SK-N-SH (cell line): ENCODE data around the gene DDIAS.

Experiments used
- GABPA ChIP-seq: IDR thresholded peaks from 2 replicates; pipeline ENCODE4 v1.4.0; 2012; ENCODE audit warnings: low read depth, mild to moderate bottlenecking
- RFX5 ChIP-seq: IDR thresholded peaks from 2 replicates; pipeline ENCODE4 v1.6.1; 2012; ENCODE audit warnings: mild to moderate bottlenecking, improper control_type of control experiment, low read length
- RXRA ChIP-seq: IDR thresholded peaks from 2 replicates; pipeline ENCODE4 v1.4.0; 2012; ENCODE audit warnings: low read depth, mild to moderate bottlenecking, borderline replicate concordance
- SIN3A ChIP-seq: IDR thresholded peaks from 2 replicates; pipeline ENCODE4 v1.6.1; 2012; ENCODE audit warnings: low read depth, mild to moderate bottlenecking, low read length, moderate library complexity, borderline replicate concordance
- TF ChIP-seq, protein P1 (sequence below): fragments of 200-600 bp; sonication (generic); IDR thresholded peaks from 2 replicates; pipeline ENCODE4 v1.6.1; 2017; ENCODE audit warnings: antibody characterized with exemption, mild to moderate bottlenecking, moderate library complexity
- TF ChIP-seq, protein P2 (sequence below): fragments of 150-350 bp; IDR thresholded peaks from 2 replicates; pipeline ENCODE4 v1.6.1; 2017; ENCODE audit warnings: antibody characterized with exemption, low read length, low read depth, borderline replicate concordance

DNA sequence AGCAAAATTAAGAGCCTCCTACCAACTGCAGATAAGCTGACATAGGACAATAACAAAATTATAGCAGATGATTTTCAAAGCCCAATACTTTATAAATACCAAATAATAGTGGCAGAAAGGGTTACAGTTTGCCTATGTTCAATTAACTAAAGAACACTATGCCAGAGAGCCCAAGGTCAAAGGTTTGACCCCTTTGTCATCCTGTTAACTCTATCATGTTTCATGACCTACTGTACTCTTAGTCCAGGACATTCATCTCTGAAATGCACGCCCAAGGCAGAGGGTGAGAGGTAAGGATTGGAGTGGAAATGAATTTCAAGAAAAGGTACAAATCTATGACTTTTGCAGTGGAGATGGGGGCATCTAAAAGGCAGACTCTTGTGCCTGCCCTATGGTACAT is 70.6 kb downstream of the DDIAS start:
- TF ChIP-seq, protein P1, sequence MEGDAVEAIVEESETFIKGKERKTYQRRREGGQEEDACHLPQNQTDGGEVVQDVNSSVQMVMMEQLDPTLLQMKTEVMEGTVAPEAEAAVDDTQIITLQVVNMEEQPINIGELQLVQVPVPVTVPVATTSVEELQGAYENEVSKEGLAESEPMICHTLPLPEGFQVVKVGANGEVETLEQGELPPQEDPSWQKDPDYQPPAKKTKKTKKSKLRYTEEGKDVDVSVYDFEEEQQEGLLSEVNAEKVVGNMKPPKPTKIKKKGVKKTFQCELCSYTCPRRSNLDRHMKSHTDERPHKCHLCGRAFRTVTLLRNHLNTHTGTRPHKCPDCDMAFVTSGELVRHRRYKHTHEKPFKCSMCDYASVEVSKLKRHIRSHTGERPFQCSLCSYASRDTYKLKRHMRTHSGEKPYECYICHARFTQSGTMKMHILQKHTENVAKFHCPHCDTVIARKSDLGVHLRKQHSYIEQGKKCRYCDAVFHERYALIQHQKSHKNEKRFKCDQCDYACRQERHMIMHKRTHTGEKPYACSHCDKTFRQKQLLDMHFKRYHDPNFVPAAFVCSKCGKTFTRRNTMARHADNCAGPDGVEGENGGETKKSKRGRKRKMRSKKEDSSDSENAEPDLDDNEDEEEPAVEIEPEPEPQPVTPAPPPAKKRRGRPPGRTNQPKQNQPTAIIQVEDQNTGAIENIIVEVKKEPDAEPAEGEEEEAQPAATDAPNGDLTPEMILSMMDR, result no peak
- TF ChIP-seq, protein P2, sequence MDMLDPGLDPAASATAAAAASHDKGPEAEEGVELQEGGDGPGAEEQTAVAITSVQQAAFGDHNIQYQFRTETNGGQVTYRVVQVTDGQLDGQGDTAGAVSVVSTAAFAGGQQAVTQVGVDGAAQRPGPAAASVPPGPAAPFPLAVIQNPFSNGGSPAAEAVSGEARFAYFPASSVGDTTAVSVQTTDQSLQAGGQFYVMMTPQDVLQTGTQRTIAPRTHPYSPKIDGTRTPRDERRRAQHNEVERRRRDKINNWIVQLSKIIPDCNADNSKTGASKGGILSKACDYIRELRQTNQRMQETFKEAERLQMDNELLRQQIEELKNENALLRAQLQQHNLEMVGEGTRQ, result no peak
- no peak for TF ChIP-seq SIN3A
- no peak for TF ChIP-seq RXRA
- no peak for TF ChIP-seq RFX5
- TF ChIP-seq GABPA, result no peak
